GM23338 (cell line): ENCODE results near the gene STARD4. TPM values are rescaled to one million over a fixed set of nuclear protein-coding genes. Genes with fewer than 3 reads are reported as not detected.

Experiments
- ATAC-seq: fragments of 200-7000 bp; cut with Tn5 transposase; 3 replicates; pipeline ENCODE4 v1.9.1; 2020
- DNase-seq: peaks from one replicate; pipeline ENCODE4 v3.0.0-alpha.2; 2015; ENCODE audit warnings: low spot score
- H2AFZ ChIP-seq: fragments of 200-600 bp; sonication (generic); 2 replicates; pipeline ENCODE4 v1.8.0; 2016; ENCODE audit warnings: antibody characterized with exemption, mild to moderate bottlenecking, moderate library complexity
- H3F3A ChIP-seq: fragments of 200-600 bp; sonication (generic); replicated peaks from 2 replicates; pipeline ENCODE4 v1.8.0; 2017; ENCODE audit warnings: antibody characterized with exemption, mixed run types, low read depth
- H3K27ac ChIP-seq: fragments of 200-600 bp; sonication (generic); 2 replicates; pipeline ENCODE4 v1.6.1; 2016; ENCODE audit warnings: low read depth
- H3K27me3 ChIP-seq: fragments of 200-600 bp; sonication (generic); 2 replicates; pipeline ENCODE4 v1.8.0; 2016; ENCODE audit warnings: mild to moderate bottlenecking, mixed run types, moderate library complexity; ENCODE audit not compliant: insufficient read depth
- H3K36me3 ChIP-seq: fragments of 200-600 bp; sonication (generic); 2 replicates; pipeline ENCODE4 v1.8.0; 2016; ENCODE audit warnings: mild to moderate bottlenecking; ENCODE audit not compliant: insufficient read depth
- H3K4me1 ChIP-seq: fragments of 200-600 bp; sonication (generic); 2 replicates; pipeline ENCODE4 v1.8.0; 2016; ENCODE audit warnings: mild to moderate bottlenecking, moderate library complexity; ENCODE audit not compliant: insufficient read depth
- H3K4me2 ChIP-seq: fragments of 200-600 bp; sonication (generic); 2 replicates; pipeline ENCODE4 v1.7.1; 2017; ENCODE audit warnings: mixed run types
- H3K4me3 ChIP-seq: fragments of 200-600 bp; sonication (generic); 2 replicates; pipeline ENCODE4 v1.6.1; 2016; ENCODE audit warnings: mixed run types
- H3K79me2 ChIP-seq: fragments of 200-600 bp; sonication (generic); replicated peaks from 2 replicates; pipeline ENCODE4 v1.8.0; 2017; ENCODE audit warnings: mild to moderate bottlenecking; ENCODE audit not compliant: insufficient read depth
- H3K9me2 ChIP-seq: fragments of 200-600 bp; sonication (generic); 2 replicates; pipeline ENCODE4 v1.8.0; 2017; ENCODE audit not compliant: insufficient read depth
- H4K20me1 ChIP-seq: fragments of 200-600 bp; sonication (generic); replicated peaks from 2 replicates; pipeline ENCODE4 v1.8.0; 2017; ENCODE audit warnings: mild to moderate bottlenecking; ENCODE audit not compliant: insufficient read depth
- H3K27ac Mint-ChIP-seq: 2 replicates; pipeline ENCODE4 v1.8.0; 2020; ENCODE audit warnings: inconsistent platforms, mild to moderate bottlenecking, moderate library complexity, mixed read lengths
- H3K27me3 Mint-ChIP-seq: 3 replicates; pipeline ENCODE4 v1.8.0; 2022; ENCODE audit warnings: low read depth, mild to moderate bottlenecking, moderate library complexity, mixed read lengths, inconsistent platforms; ENCODE audit not compliant: insufficient read depth, poor library complexity
- H3K36me3 Mint-ChIP-seq: 3 replicates; pipeline ENCODE4 v1.8.0; 2021; ENCODE audit warnings: low read depth, mild to moderate bottlenecking, inconsistent platforms, moderate library complexity, mixed read lengths
- H3K4me1 Mint-ChIP-seq: 3 replicates; pipeline ENCODE4 v1.8.0; 2020; ENCODE audit warnings: mild to moderate bottlenecking, inconsistent platforms, mixed read lengths
- H3K4me3 Mint-ChIP-seq: 3 replicates; pipeline ENCODE4 v1.8.0; 2021; ENCODE audit warnings: moderate library complexity, mild to moderate bottlenecking, inconsistent platforms, mixed read lengths
- H3K9me3 Mint-ChIP-seq: 3 replicates; pipeline ENCODE4 v1.8.0; 2020; ENCODE audit warnings: moderate library complexity, mild to moderate bottlenecking, inconsistent platforms, mixed read lengths
- EZH2 ChIP-seq: fragments of 200-600 bp; sonication (generic); IDR thresholded peaks from one replicate; pipeline ENCODE4 v1.8.0; 2017; ENCODE audit warnings: antibody characterized with exemption, mild to moderate bottlenecking, low read depth; ENCODE audit not compliant: unreplicated experiment
- EZH2phosphoT487 ChIP-seq: fragments of 200-600 bp; sonication (generic); IDR thresholded peaks from one replicate; pipeline ENCODE4 v1.8.1; 2018; ENCODE audit warnings: antibody characterized with exemption; ENCODE audit not compliant: unreplicated experiment
- JUNB ChIP-seq: IDR thresholded peaks from one replicate; pipeline ENCODE4 v1.6.1; 2016; ENCODE audit warnings: antibody characterized with exemption; ENCODE audit not compliant: unreplicated experiment
- NANOG ChIP-seq: IDR thresholded peaks from 2 replicates; pipeline ENCODE4 v1.6.1; 2016; ENCODE audit warnings: antibody characterized with exemption, borderline replicate concordance
- REST ChIP-seq: IDR thresholded peaks from one replicate; pipeline ENCODE4 v1.6.1; 2018; ENCODE audit warnings: antibody characterized with exemption; ENCODE audit not compliant: unreplicated experiment
- polyA plus RNA-seq: library from polyadenylated mRNA; unstranded; fragments of >200 nt; fragmentation: Nextera tagmentation; extraction: Ambion mirVana; gene quantifications from 2 replicates; pipeline ENCODE4 v1.2.1, GENCODE V29; 2016
- total RNA-seq: library from RNA; depleted of rRNA; stranded (reverse); fragments of >200 nt; shearing (Covaris generic); gene quantifications from 2 replicates; pipeline ENCODE4 v1.2.3, GENCODE V29; 2014
- TF ChIP-seq, protein P1 (sequence below): IDR thresholded peaks from 2 replicates; pipeline ENCODE4 v1.6.1; 2016; ENCODE audit warnings: antibody characterized with exemption

The STARD4 gene
- total and polyA plus RNA-seq, 2 experiments from 2014 or later: 25.0 to 92.0 TPM

- H3K36me3 Mint-ChIP-seq: peaks cover 13% of the 10 kb centered on the region; the same call in 2 of the 3 replicates
- H2AFZ ChIP-seq: no peak overlapping the region
These were observed 5.1 kb downstream of the STARD4 start for GRCh38 chr5:111507276-111507675.

DNA sequence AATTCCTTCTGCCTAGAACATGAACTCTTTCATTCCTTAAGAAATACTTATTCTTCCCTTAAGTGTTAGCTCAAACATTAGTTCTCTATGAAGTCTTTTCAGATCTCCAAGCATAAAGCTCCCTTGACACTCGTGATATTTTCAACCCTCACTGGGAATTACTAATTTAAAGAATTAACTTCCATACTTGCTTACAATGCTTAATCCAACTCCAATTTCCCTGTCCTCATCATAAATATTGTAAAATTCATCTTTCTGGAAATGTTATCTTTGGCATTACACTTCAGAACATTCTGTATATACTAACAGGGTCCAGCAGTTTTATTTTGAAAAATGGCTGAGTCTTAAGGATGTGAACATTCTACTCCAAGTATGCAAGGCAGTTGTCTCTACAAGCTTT is 7.2 kb downstream of the STARD4 start:
- H3K4me1 ChIP-seq: peaks cover 11% of the 10 kb centered on the region
- TF ChIP-seq NANOG (no peak), REST (no peak)

More at GRCh38 chr5:111507276-111507675, 5.1 kb downstream of the STARD4 start:
- no peaks in the 10 kb centered on the region; the same call in 1 of the 2 replicates for H3K36me3 ChIP-seq
- H3K27ac ChIP-seq: no peak overlapping the region
- H3K9me2 ChIP-seq: no peaks in the 10 kb centered on the region
- H4K20me1 ChIP-seq: peaks cover 19% of the 10 kb centered on the region; the same call in 1 of the 2 replicates
- DNase-seq (no peak), ATAC-seq (no peak)
- no peak overlapping the region; the same call in 1 of the 2 replicates for H3K27ac Mint-ChIP-seq
- H3K27me3 ChIP-seq: no peaks in the 10 kb centered on the region
- H3K4me2 ChIP-seq: no peak overlapping the region
- H3K4me3 ChIP-seq: no peak overlapping the region
- peaks cover 19% of the 10 kb centered on the region for H3K4me1 ChIP-seq
- H3F3A ChIP-seq: no peaks in the 10 kb centered on the region
- H3K4me1 Mint-ChIP-seq: peaks cover 27% of the 10 kb centered on the region
- peaks cover 97% of the 10 kb centered on the region for H3K79me2 ChIP-seq
- H3K4me3 Mint-ChIP-seq: no peak overlapping the region
- H3K27me3 Mint-ChIP-seq: no peaks in the 10 kb centered on the region
- no peak for TF ChIP-seq REST
- TF ChIP-seq EZH2: no peak
- TF ChIP-seq, protein P1, sequence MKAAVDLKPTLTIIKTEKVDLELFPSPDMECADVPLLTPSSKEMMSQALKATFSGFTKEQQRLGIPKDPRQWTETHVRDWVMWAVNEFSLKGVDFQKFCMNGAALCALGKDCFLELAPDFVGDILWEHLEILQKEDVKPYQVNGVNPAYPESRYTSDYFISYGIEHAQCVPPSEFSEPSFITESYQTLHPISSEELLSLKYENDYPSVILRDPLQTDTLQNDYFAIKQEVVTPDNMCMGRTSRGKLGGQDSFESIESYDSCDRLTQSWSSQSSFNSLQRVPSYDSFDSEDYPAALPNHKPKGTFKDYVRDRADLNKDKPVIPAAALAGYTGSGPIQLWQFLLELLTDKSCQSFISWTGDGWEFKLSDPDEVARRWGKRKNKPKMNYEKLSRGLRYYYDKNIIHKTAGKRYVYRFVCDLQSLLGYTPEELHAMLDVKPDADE: no peak
- no peak for TF ChIP-seq NANOG
- TF ChIP-seq EZH2phosphoT487: no peak
- no peak for TF ChIP-seq JUNB
- H3K9me3 Mint-ChIP-seq: no peaks in the 10 kb centered on the region

More for the DNA sequence above, 7.2 kb downstream of the STARD4 start:
- Mint-ChIP-seq H3K27me3 (no peaks in the 10 kb centered on the region), H3K9me3 (no peaks in the 10 kb centered on the region), H3K27ac (no peak overlapping the region), H3K4me1 (peaks cover 19% of the 10 kb centered on the region), H3K4me3 (no peak overlapping the region), H3K36me3 (peaks cover 27% of the 10 kb centered on the region; the same call in 2 of the 3 replicates)
- Histone ChIP-seq H2AFZ (no peak overlapping the region), H3K79me2 (peaks cover 88% of the 10 kb centered on the region), H3K9me2 (no peaks in the 10 kb centered on the region), H3K4me2 (no peak overlapping the region), H3K27ac (no peak overlapping the region), H3F3A (no peaks in the 10 kb centered on the region), H3K27me3 (no peaks in the 10 kb centered on the region), H3K36me3 (peaks cover 9% of the 10 kb centered on the region; the same call in 1 of the 2 replicates), H4K20me1 (peaks cover 23% of the 10 kb centered on the region; the same call in 1 of the 2 replicates), H3K4me3 (no peak overlapping the region)
- no peak for ATAC-seq
- DNase-seq: no peak
